PC-9 (cell line): Measurements from ENCODE around the gene INPP5F. TPM values are rescaled to one million over a fixed set of nuclear protein-coding genes. Genes with fewer than 3 reads are reported as not detected.
A peak's percentile ranks its signal among the peaks of the same experiment; 100 is the strongest.
"Not testable (repeated sequence)": the region's sequence is repeated elsewhere in the genome, so short reads cannot be mapped to it uniquely, and the experiment has no call there.

ENCODE experiments used
- BruUV-seq: library from RNA; stranded (reverse); fragments of 400-500 nt; replicated peaks from 2 replicates; lab custom pipeline; 2021; lab: Mats Ljungman, UMichigan
- CTCF ChIA-PET: fragments of 300-600 bp; sonication (Branson Sonifier 250); formaldehyde crosslinking; loops from one replicate; lab custom pipeline; 2022; ENCODE audit warnings: antibody characterized with exemption; lab: Charles Lee
- POLR2A ChIA-PET: fragments of 300-600 bp; sonication (Branson Sonifier 250); formaldehyde crosslinking; loops from one replicate; lab custom pipeline; 2022; ENCODE audit warnings: antibody characterized with exemption; ENCODE audit not compliant: unreplicated experiment; lab: Charles Lee
- DNase-seq, 2 experiments: peaks; one replicate each; pipeline versions ENCODE4 v3.0.0 to v3.0.0-alpha.2; 2015 to 2022; ENCODE audit warnings: mixed read lengths in 1 of 2
- H2AFZ ChIP-seq: fragments of 200-600 bp; sonication (generic); 2 replicates; pipeline ENCODE4 v1.8.1; 2017; ENCODE audit warnings: antibody characterized with exemption
- H3F3A ChIP-seq: fragments of 200-600 bp; sonication (generic); 2 replicates; pipeline ENCODE4 v1.8.1; 2017; ENCODE audit warnings: antibody characterized with exemption, mild to moderate bottlenecking, low read depth; ENCODE audit not compliant: insufficient read depth
- H3K27ac ChIP-seq: fragments of 200-600 bp; sonication (generic); 2 replicates; pipeline ENCODE4 v1.6.1; 2016; ENCODE audit warnings: mixed run types
- H3K27me3 ChIP-seq: fragments of 200-600 bp; sonication (generic); 2 replicates; pipeline ENCODE4 v1.6.1; 2016; ENCODE audit warnings: low read depth, mixed run types; ENCODE audit not compliant: insufficient read depth
- H3K36me3 ChIP-seq: fragments of 200-600 bp; sonication (generic); 2 replicates; pipeline ENCODE4 v1.6.1; 2016; ENCODE audit warnings: low read depth, mixed run types
- H3K4me1 ChIP-seq: fragments of 200-600 bp; sonication (generic); replicated peaks from 2 replicates; pipeline ENCODE4 v1.6.1; 2016; ENCODE audit warnings: mixed run types; ENCODE audit not compliant: insufficient read depth
- H3K4me2 ChIP-seq: fragments of 200-600 bp; sonication (generic); 2 replicates; pipeline ENCODE4 v1.6.1; 2017; ENCODE audit warnings: mixed run types
- H3K4me3 ChIP-seq: fragments of 200-600 bp; sonication (generic); 2 replicates; pipeline ENCODE4 v1.6.1; 2016; ENCODE audit warnings: mixed run types
- H3K79me2 ChIP-seq: fragments of 200-600 bp; sonication (generic); 2 replicates; pipeline ENCODE4 v1.6.1; 2017; ENCODE audit warnings: low read depth, mixed run types
- H3K9me2 ChIP-seq: fragments of 200-600 bp; sonication (generic); 2 replicates; pipeline ENCODE4 v1.8.1; 2017; ENCODE audit warnings: mild to moderate bottlenecking; ENCODE audit not compliant: insufficient read depth
- H3K9me3 ChIP-seq: fragments of 200-600 bp; sonication (generic); 2 replicates; pipeline ENCODE4 v1.8.1; 2016; ENCODE audit warnings: low read depth; ENCODE audit not compliant: insufficient read depth
- H4K20me1 ChIP-seq: fragments of 200-600 bp; sonication (generic); 2 replicates; pipeline ENCODE4 v1.8.1; 2017; ENCODE audit not compliant: insufficient read depth
- EZH2 ChIP-seq: fragments of 200-600 bp; sonication (generic); IDR thresholded peaks from 2 replicates; pipeline ENCODE4 v1.8.0; 2017; ENCODE audit warnings: antibody characterized with exemption, low read depth
- intact Hi-C: fragments of 100-400 bp; cut with micrococcal nuclease; formaldehyde crosslinking; loops from one replicate; pipeline ENCODE4 v1.10.0; 2022; ENCODE audit not compliant: unreplicated experiment
- total RNA-seq: library from RNA; stranded (reverse); gene quantifications from 2 replicates; pipeline ENCODE4 v1.2.3, GENCODE V29; 2021
- TF ChIP-seq, protein P1 (sequence below): fragments of 200-600 bp; sonication (generic); conservative IDR thresholded peaks from 2 replicates; pipeline ENCODE4 v1.6.1; 2017; ENCODE audit warnings: mixed run types, antibody characterized with exemption, mild to moderate bottlenecking, moderate library complexity

Gene INPP5F
- total RNA-seq, 1 experiment from 2014 or later: 11.4 TPM

DNA sequence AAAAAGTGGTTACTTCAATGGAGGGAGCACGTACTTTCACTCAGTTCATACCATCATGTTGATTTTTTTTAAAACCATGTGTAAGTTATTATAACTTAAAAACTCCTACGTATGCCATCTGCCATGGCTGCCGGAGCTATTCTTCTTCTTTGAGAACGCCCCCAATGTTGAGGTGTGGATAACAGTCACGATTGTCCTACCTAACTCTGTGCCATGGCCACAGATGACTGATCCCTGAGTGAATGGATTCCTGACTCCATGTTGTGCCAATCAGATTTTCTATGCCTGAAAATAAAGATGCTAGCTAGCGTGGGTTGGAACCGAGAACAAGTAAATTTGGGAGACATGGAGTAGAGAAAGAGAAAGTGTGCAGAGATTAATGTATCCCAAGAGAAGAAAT lies 141.5 kb downstream of the INPP5F start:
- TF ChIP-seq, protein P1, sequence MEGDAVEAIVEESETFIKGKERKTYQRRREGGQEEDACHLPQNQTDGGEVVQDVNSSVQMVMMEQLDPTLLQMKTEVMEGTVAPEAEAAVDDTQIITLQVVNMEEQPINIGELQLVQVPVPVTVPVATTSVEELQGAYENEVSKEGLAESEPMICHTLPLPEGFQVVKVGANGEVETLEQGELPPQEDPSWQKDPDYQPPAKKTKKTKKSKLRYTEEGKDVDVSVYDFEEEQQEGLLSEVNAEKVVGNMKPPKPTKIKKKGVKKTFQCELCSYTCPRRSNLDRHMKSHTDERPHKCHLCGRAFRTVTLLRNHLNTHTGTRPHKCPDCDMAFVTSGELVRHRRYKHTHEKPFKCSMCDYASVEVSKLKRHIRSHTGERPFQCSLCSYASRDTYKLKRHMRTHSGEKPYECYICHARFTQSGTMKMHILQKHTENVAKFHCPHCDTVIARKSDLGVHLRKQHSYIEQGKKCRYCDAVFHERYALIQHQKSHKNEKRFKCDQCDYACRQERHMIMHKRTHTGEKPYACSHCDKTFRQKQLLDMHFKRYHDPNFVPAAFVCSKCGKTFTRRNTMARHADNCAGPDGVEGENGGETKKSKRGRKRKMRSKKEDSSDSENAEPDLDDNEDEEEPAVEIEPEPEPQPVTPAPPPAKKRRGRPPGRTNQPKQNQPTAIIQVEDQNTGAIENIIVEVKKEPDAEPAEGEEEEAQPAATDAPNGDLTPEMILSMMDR: no peak
- no peak for TF ChIP-seq EZH2
- peaks cover 95% of the 10 kb centered on the region for H3K79me2 ChIP-seq
- H3K9me3 ChIP-seq: no peaks in the 10 kb centered on the region
- H3K9me2 ChIP-seq: no peaks in the 10 kb centered on the region
- H3K27me3 ChIP-seq: no peaks in the 10 kb centered on the region
- DNase-seq: no peak
- POLR2A ChIA-PET: no interaction called here
- H2AFZ ChIP-seq: no peak overlapping the region
- no peaks in the 10 kb centered on the region for H3F3A ChIP-seq
- no TSS peak for BruUV-seq
- no peaks in the 10 kb centered on the region for H3K36me3 ChIP-seq
- no peak overlapping the region for H3K27ac ChIP-seq
- no peak overlapping the region for H3K4me3 ChIP-seq
- peaks cover 13% of the 10 kb centered on the region for H3K4me1 ChIP-seq
- CTCF ChIA-PET: interaction anchor here (0.5 kb wide), 1 partner anchor 186 kb away, joined by 3 read pairs; no protein-coding TSS in a partner anchor
- H4K20me1 ChIP-seq: peaks cover 27% of the 10 kb centered on the region
- H3K4me2 ChIP-seq: no peak overlapping the region
- intact Hi-C loops: no loop called here

DNA sequence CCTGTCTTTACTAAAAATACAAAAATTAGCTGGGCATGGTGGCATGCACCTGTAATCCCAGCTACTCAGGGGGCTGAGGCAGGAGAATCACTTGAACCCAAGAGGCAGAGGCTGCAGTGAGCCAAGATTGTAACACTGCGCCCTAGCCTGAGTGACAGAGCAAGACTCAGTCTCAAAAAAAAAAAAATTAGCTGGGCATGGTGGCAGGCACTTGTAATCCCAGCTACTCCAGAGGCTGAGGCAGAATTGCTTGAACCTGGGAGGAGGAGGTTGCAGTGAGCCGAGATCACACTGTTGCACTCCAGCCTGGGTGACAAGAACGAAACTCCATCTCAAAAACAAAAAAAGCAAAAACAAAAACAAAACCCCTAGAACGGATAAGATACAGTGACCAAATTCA lies 143.5 kb downstream of the INPP5F start:
- H2AFZ ChIP-seq, H3K27ac ChIP-seq, POLR2A ChIA-PET, H3K4me3 ChIP-seq, H3K4me2 ChIP-seq, intact Hi-C loops, H3K9me3 ChIP-seq, H3F3A ChIP-seq, H3K36me3 ChIP-seq, BruUV-seq, DNase-seq, H3K27me3 ChIP-seq, CTCF ChIA-PET, H3K9me2 ChIP-seq: not testable (repeated sequence)
- Histone ChIP-seq H3K79me2 (peaks cover 74% of the 10 kb centered on the region), H3K4me1 (peaks cover 17% of the 10 kb centered on the region), H4K20me1 (peaks cover 27% of the 10 kb centered on the region)

DNA sequence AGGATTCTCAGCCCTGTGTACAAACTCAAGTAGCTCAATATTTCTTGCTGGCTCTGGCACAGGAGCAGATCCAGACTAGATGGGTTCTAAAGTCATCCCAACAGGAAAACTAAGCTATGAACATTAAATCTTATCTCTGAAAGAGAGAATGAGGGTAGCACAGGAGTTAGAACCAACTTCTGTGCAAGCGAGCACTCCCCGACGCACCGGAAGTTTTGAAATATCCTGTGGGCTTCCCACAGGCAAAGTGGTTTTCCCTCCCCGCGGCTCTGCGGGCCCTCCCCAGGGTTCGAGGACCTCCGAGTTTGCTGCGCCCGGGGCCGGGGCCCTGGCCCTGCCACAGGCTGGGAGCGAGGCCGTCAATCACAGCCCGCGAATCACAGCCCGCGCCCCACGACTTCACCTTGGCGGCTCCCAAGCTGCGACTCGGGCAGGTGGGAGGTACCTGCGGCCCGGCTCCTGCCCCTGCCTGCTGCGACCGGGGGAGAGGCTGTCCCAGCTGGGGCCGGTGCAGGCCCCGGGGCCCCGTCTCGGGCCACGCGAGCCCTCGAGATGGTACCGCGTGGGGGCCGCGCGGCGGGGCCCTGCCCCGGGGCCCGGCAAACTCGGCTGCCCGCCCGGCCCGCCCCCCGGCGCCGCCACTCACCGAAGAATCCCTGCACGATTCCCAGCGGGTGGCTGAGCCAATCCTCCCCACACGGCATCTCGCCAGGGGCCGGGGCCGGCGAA lies 146.2 kb downstream of the INPP5F start:
- Histone ChIP-seq H3K4me3 (peak overlapping the region; percentile 92), H3K9me3 (no peaks in the 10 kb centered on the region), H3K79me2 (peaks cover 50% of the 10 kb centered on the region), H3K27me3 (no peaks in the 10 kb centered on the region), H2AFZ (peak overlapping the region; percentile 76), H4K20me1 (peaks cover 20% of the 10 kb centered on the region; the same call in 1 of the 2 replicates), H3K9me2 (no peaks in the 10 kb centered on the region), H3K4me2 (peak overlapping the region; percentile 93), H3F3A (no peaks in the 10 kb centered on the region), H3K36me3 (no peaks in the 10 kb centered on the region), H3K4me1 (peaks cover 17% of the 10 kb centered on the region), H3K27ac (no peak overlapping the region)
- BruUV-seq: no TSS peak
- ChIA-PET CTCF (interaction anchor here (0.5 to 0.6 kb wide), 2 partner anchors 147 to 188 kb away, joined by 4 to 15 read pairs; no protein-coding TSS in a partner anchor), POLR2A (interaction anchor here (0.6 to 0.7 kb wide), 4 partner anchors 15 to 271 kb away, joined by 3 to 50 read pairs (median 3); no protein-coding TSS in a partner anchor)
- intact Hi-C loops: loop anchor here (1.0 kb wide), 1 partner anchor 20 kb away; the partner anchor contains the start of gene SEC23IP
- TF ChIP-seq, protein P1: no peak
- TF ChIP-seq EZH2: no peak
- DNase-seq: peak; percentile 53 to 62
